Lung (tissue), 12 donors: ENCODE results near the gene PROM1. TPM values are rescaled to one million over a fixed set of nuclear protein-coding genes. Genes with fewer than 3 reads are reported as not detected.

Experiments
- ATAC-seq: fragments of 200-7000 bp; cut with Tn5 transposase; one replicate; pipeline ENCODE4 v1.9.1; 2020; ENCODE audit warnings: moderate number of reproducible peaks; ENCODE audit not compliant: insufficient read depth, low FRiP score
- DNase-seq, 3 donors: peaks; one replicate each; pipeline ENCODE4 v3.0.0-alpha.2; 2013 to 2017
- H3K27ac ChIP-seq, 2 donors: one replicate each; pipeline ENCODE4 v1.5.1; 2013; ENCODE audit warnings: mild to moderate bottlenecking in 2 of 2, moderate library complexity in 2 of 2, control low read depth in 1 of 2, inconsistent platforms in 1 of 2, low read depth in 1 of 2, low read length in 1 of 2
- H3K27me3 ChIP-seq, 3 donors: one replicate each; pipeline ENCODE4 v1.5.1; 2013; ENCODE audit warnings: low read length in 2 of 3; ENCODE audit not compliant: control insufficient read depth in 3 of 3, insufficient read depth in 3 of 3
- H3K36me3 ChIP-seq, 4 donors: one replicate each; pipeline ENCODE4 v1.5.1; 2013; ENCODE audit warnings: low read length in 4 of 4, mild to moderate bottlenecking in 1 of 4, moderate library complexity in 1 of 4; ENCODE audit not compliant: control insufficient read depth in 4 of 4, insufficient read depth in 4 of 4
- H3K4me1 ChIP-seq, 5 donors: one replicate each; pipeline ENCODE4 v1.5.1; 2013; ENCODE audit warnings: low read length in 5 of 5, mild to moderate bottlenecking in 2 of 5, moderate library complexity in 1 of 5; ENCODE audit not compliant: control insufficient read depth in 5 of 5, insufficient read depth in 5 of 5
- H3K4me3 ChIP-seq: one replicate; pipeline ENCODE4 v1.5.1; 2013; ENCODE audit warnings: mild to moderate bottlenecking, control low read depth, moderate library complexity
- H3K9ac ChIP-seq, 2 donors: one replicate each; pipeline ENCODE4 v1.5.1; 2013; ENCODE audit warnings: low read length in 2 of 2, control low read depth in 1 of 2; ENCODE audit not compliant: insufficient read depth in 1 of 2
- H3K9me3 ChIP-seq, 4 donors: one replicate each; pipeline ENCODE4 v1.5.1; 2013; ENCODE audit warnings: low read length in 3 of 4, mild to moderate bottlenecking in 1 of 4, moderate library complexity in 1 of 4; ENCODE audit not compliant: control insufficient read depth in 4 of 4, insufficient read depth in 3 of 4
- WGBS, 2 donors: extraction: QIAGEN DNeasy Blood & Tissue Kit; methylation state at CpG; one replicate each; pipeline ENCODE4 v1.1.7; 2013; 5-methylcytosine and 5-hydroxymethylcytosine counted together
- polyA plus RNA-seq, 2 donors: library from polyadenylated mRNA; stranded (reverse); fragments of 200-250 nt; gene quantifications; one replicate each; pipeline ENCODE4 v1.2.1, GENCODE V29; 2013
- total RNA-seq, 2 donors: library from RNA; depleted of rRNA in 1 of 2; stranded (reverse); fragments of >200 nt in 1 of 2; gene quantifications; one replicate each; pipeline ENCODE4 v1.2.1, GENCODE V29; 2014 to 2021
- TF ChIP-seq, protein P1 (sequence below): IDR thresholded peaks from 2 replicates; pipeline ENCODE4 v1.5.1; 2012; ENCODE audit warnings: mild to moderate bottlenecking; ENCODE audit errors: control extremely low read depth, extremely low read depth
- donor health status: control.
- donor health status: control.
- donor health status: Bipolar disorder and iron deficiency.
- donor health status: healthy.
- donor health status: DM: yes; HTN: yes; CAD: no.

The PROM1 gene
- total and polyA plus RNA-seq, 4 donors: 6.7 to 49.5 (median 27.6) TPM

DNA sequence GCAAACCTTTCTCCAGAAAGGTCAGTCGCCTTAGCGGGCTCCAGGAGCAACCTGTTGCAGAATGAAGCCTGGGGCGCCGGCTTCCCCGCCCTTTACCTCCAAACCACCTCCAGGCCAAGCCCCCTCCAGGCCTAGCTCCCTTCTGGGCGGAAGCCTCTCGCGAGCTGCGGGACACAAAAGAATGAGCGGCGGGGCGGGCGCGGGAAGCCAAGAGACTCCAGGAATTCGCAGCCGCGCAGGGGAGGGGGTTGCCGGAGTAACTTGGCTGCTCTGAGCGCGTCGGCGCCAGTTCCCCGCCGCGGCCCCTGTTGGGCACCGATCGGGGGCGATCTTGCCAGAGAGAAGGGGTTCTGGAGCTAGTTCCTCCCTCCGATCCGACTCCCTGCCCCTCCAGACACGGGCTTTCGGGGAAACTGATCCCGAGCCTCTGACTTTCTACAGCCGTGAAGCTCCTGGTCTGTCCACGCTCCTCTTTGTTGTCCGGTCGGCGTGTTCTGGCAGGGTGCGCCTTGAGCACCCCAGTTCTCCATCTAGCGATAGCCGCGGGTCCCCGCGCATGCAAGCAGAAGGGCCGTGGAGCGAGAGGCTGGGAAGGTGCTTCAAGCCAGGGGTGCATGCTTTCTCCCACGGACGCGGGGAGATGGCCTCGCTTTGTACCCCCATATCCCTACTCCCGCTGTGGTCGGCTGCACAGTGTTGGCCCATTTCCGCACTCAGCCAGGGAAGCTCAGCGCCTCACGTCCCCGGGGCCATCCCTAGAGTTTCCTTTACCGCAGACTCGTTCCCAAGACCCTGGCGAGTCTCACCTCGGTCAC is 1.2 kb downstream of the PROM1 start:
- peak overlapping the region; percentile 21 for H3K4me3 ChIP-seq
- H3K27me3 ChIP-seq: peaks cover 3 to 28% (median 16%) of the 10 kb centered on the region in 3 donors
- peaks cover 0 to 9% (median 0%) of the 10 kb centered on the region in 4 donors for H3K9me3 ChIP-seq
- 1% methylated on average over 53 to 60 of the region's 60 CpGs for WGBS, 2 donors
- H3K27ac ChIP-seq: no peak overlapping the region
- ATAC-seq (peak; percentile 36), DNase-seq (peak; percentile 87 to 89 (median 88))
- peak overlapping the region; percentile 56 to 68 for H3K9ac ChIP-seq
- TF ChIP-seq, protein P1, sequence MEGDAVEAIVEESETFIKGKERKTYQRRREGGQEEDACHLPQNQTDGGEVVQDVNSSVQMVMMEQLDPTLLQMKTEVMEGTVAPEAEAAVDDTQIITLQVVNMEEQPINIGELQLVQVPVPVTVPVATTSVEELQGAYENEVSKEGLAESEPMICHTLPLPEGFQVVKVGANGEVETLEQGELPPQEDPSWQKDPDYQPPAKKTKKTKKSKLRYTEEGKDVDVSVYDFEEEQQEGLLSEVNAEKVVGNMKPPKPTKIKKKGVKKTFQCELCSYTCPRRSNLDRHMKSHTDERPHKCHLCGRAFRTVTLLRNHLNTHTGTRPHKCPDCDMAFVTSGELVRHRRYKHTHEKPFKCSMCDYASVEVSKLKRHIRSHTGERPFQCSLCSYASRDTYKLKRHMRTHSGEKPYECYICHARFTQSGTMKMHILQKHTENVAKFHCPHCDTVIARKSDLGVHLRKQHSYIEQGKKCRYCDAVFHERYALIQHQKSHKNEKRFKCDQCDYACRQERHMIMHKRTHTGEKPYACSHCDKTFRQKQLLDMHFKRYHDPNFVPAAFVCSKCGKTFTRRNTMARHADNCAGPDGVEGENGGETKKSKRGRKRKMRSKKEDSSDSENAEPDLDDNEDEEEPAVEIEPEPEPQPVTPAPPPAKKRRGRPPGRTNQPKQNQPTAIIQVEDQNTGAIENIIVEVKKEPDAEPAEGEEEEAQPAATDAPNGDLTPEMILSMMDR: no peak
- peaks cover 0 to 39% (median 14%) of the 10 kb centered on the region in 5 donors for H3K4me1 ChIP-seq
- H3K36me3 ChIP-seq: no peaks in the 10 kb centered on the region

DNA sequence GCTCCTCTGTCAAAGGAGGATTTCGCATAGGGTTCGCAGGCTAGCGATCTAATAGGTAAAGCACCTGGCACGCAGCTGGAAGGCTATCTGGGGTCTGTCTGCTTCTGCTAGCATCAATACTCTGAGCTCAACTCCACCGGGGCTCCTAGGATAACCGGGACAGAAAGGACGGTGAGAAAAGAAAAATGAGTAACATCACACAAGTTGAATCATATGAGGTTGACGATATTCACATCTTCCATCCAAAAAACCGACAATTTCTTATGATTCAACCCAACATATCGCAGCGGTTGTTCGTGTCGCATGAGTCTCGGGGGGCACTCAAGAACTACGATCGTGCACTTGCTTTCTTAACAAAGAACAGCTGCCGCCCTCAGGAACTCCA is 1.8 kb downstream of the PROM1 start:
- Histone ChIP-seq H3K4me1 (peaks cover 0 to 39% (median 14%) of the 10 kb centered on the region in 5 donors), H3K9me3 (peaks cover 0 to 9% (median 0%) of the 10 kb centered on the region in 4 donors), H3K4me3 (no peak overlapping the region), H3K27ac (no peak overlapping the region), H3K9ac (peak overlapping the region in 1 of 2 donors; percentile 20), H3K36me3 (no peaks in the 10 kb centered on the region), H3K27me3 (peaks cover 3 to 28% (median 16%) of the 10 kb centered on the region in 3 donors)
- WGBS, 2 donors: 8 to 15% methylated on average over 17 of the region's 17 CpGs
- ATAC-seq (no peak), DNase-seq (peak in 2 of 3 donors; percentile 16 to 53)
- TF ChIP-seq, protein P1: no peak

DNA sequence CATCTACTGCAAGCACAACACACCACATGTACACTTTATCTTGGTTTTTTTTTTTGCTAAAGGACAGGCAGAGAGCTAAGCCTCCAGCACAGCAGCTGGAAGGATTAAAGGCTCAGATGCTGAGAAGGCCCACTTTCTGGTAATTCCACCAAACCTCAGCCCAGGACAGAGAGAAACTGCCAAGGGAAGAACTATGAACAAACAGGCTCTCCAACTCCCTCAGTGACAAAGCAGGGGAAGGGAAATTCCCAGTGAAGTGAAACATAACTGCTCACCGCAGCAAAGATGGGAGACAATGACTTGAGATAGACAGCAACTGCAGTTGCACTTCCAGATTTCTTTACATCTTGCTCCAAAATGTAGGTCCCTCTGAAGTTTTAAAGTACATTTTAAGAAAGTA is 4.8 kb downstream of the PROM1 start:
- DNase-seq (peak; percentile 24 to 74 (median 56)), ATAC-seq (no peak)
- no peak overlapping the region for H3K27ac ChIP-seq
- H3K9ac ChIP-seq: peak overlapping the region in 1 of 2 donors; percentile 43
- H3K4me1 ChIP-seq: peaks cover 0 to 47% (median 14%) of the 10 kb centered on the region in 5 donors
- WGBS, 2 donors: 33 to 43% methylated on average over 1 of the region's 1 CpG
- no peak overlapping the region for H3K4me3 ChIP-seq
- TF ChIP-seq, protein P1: no peak
- H3K9me3 ChIP-seq: peaks cover 0 to 4% (median 0%) of the 10 kb centered on the region in 4 donors
- H3K27me3 ChIP-seq: peaks cover 3 to 17% (median 5%) of the 10 kb centered on the region in 3 donors
- no peaks in the 10 kb centered on the region for H3K36me3 ChIP-seq
